Measurements from ENCODE around the gene DCAF8L2.

DNA sequence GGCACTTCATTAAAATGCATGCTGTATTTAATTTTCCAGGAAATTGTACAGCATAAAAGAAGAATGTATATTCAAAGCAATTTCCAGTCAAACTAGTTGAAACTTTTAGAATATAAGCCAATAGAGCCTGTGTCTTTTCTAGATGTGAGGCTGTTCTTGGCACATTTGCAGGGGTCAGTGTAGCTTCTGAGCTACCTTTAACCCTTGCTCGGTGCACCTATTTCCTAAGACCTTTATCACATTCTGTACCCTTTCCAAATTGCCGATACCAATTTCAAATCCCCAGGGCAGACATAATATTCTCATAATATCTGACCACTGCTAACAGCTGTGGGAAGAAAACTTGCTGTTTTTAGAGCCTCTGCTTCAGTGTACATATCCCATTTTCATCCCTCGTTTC, 43.2 kb downstream of the DCAF8L2 start:
- TF ChIP-seq, protein P1, sequence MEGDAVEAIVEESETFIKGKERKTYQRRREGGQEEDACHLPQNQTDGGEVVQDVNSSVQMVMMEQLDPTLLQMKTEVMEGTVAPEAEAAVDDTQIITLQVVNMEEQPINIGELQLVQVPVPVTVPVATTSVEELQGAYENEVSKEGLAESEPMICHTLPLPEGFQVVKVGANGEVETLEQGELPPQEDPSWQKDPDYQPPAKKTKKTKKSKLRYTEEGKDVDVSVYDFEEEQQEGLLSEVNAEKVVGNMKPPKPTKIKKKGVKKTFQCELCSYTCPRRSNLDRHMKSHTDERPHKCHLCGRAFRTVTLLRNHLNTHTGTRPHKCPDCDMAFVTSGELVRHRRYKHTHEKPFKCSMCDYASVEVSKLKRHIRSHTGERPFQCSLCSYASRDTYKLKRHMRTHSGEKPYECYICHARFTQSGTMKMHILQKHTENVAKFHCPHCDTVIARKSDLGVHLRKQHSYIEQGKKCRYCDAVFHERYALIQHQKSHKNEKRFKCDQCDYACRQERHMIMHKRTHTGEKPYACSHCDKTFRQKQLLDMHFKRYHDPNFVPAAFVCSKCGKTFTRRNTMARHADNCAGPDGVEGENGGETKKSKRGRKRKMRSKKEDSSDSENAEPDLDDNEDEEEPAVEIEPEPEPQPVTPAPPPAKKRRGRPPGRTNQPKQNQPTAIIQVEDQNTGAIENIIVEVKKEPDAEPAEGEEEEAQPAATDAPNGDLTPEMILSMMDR (IDR thresholded peaks at IDR 0.05; ENCODE audit: low read length), result no peak
- TF ChIP-seq EZH2 (IDR thresholded peaks at IDR 0.05; ENCODE audit: borderline replicate concordance, low read length), result no peak

Measured in OCI-LY1 (cell line).